ENCODE results near the gene TTLL8.
"Not testable (repeated sequence)": the region's sequence is repeated elsewhere in the genome, so short reads cannot be mapped to it uniquely, and the experiment has no call there.

The TTLL8 gene

GRCh38 chr22:49983148-49984042 lies 74.7 kb downstream of the TTLL8 start:
- peak; percentile 24 for DNase-seq (ENCODE audit: low spot score)

- not testable (repeated sequence) for DNase-seq (ENCODE audit: low spot score)
Observed at GRCh38 chr22:49981799-49982198, 76.3 kb downstream of the TTLL8 start.

DNA sequence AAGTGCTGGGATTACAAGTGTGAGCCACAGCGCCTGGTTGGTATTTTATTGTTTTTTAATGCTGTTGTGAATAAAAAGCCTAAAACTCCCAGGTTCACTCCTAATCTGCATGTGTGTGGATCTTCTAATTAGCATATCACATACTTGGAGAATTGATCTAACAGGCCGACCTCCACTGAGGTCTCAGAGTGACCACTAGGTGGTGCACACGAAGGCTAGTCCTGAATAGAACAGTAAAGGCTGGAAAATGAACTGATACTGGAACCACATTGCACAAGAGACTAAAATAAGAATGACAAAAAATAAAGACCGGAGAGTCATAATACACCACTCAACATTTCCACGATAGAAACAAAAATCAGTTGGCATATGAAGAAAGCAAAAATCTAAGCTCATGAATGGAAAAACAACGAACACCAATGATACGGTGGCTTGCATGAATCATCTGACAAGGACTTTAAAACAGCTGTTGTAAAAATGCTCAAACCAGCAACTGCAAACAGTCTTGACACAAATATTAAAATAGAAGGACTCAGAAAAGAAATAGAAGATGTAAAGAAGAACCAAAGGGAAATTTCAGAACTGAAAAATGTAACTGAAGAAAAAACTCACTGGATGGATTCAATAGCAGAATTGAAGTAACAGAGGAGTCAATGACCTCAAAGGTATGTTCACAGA lies 78.4 kb downstream of the TTLL8 start:
- peak; percentile 23 for DNase-seq (ENCODE audit: low spot score)

- DNase-seq (ENCODE audit: low spot score), result no peak
Observed at GRCh38 chr22:49977578-49977977, 80.5 kb downstream of the TTLL8 start.

DNA sequence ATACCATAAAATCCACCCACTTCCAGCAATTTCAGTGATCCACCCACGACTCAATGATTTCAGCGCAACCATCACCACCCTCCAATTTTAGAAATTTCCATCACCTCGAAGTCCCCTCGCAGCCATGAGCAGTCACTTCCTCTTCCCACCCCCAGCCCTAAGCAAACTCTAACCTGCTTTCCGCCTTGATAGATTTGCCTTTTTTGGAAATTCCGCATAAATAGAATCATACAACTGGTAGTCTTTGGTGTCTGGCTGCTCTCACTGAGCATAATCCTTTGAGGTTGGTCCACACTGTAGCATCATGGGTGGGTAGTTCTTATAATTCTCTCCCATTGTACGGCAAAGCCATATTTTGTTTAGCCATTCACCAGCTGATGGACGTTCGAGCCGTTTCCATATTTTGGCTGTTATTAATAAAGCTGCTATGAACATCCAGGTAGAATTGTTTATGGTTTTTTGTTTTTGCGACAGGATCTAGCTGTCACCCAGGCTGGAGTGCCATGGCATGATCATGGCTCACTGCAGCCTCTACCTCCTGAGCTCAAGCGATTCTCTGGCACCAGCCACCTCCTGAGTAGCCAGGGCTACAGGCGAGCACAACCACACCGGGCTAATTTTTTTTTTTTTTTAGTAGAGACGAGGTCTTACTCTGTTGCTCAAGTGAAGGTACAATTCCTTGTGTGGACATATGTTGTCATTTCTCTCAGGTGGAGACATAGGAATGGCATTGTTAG lies 81.5 kb downstream of the TTLL8 start:
- no peak for DNase-seq (ENCODE audit: low spot score)

DNA sequence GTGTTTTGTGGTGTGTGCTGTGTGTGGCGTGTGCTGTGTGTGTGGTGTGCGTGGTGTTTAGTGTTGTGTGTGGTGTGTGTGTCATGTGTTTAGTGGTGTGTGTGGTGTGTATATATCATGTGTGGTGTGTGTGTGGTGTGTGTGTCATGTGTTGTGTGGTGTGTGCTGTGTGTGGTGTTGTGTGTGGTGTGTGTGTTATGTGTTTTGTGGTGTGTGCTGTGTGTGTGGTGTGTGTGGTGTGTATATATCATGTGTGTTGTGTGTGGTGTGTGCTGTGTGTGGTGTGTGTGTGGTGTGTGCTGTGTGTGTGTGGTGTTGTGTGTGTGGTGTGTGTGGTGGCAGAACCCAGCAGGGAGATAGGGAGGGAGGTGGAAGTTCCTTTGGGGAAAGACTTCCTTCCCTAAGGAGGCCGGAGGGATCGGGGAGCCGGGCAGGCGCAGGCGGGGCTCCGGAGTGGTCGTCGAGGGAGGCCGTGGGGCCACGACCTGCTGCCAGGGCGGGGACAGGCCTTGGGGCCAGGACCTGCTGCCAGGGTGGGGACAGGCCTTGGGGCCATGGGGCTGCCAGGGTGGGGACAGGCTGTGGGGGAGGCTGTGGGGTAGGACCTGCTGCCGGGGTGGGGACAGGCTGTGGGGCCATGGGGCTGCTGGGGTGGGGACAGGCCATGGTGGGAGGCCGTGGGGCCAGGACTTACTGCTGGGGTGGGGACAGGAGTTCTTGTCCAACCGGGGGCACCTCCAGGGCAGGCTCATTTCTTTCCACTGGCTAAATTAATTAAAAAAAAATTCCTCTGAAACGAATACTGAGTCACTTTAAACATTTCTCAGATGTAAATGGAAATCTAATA lies 82.3 kb downstream of the TTLL8 start:
- no peak for DNase-seq (ENCODE audit: low spot score)

- DNase-seq (ENCODE audit: low spot score), result no peak
Observed at GRCh38 chr22:49973018-49973961, 84.8 kb downstream of the TTLL8 start.

DNA sequence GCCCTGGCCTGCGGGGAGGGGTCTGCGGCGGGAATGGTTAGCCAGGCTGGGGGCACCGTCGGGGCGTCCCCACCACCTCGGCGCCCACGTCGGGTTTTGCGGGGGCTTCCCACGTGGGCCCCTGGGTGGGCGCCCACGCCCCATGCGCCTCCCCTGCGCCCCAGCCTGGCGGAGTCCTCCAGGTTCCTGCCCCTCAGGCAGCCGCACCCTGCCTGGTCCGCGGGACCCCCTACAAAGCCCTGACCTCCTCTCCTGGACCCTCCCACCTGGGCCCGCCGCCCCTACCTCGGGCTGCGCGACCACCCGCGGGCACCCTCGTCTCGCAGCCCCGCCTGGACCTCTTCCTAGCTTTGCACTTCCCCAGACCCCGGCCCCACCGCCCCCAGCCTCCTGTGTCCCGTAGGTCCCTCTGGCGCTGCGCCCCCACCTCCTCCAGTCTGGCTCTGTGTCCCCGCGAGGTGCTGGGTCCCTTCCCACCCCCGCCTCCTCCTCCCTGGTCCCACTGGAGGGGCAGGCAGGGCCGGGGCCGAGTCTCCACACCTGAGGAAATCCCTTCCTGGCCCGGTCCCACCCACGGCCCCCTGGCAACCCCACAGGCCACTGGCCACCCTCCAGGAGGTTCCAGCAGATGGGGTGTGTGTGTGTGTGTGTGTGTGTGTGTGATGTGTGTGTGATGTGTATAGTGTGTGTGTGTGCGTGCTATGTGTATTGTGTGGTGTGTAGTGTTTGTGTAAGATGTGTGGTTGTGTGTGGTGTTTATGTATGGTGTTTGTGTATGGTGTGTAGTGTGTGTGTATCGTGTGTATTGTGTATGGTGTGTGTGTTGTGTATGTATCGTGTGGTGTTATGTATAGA lies 85.7 kb downstream of the TTLL8 start:
- no peak for DNase-seq (ENCODE audit: low spot score)

DNA sequence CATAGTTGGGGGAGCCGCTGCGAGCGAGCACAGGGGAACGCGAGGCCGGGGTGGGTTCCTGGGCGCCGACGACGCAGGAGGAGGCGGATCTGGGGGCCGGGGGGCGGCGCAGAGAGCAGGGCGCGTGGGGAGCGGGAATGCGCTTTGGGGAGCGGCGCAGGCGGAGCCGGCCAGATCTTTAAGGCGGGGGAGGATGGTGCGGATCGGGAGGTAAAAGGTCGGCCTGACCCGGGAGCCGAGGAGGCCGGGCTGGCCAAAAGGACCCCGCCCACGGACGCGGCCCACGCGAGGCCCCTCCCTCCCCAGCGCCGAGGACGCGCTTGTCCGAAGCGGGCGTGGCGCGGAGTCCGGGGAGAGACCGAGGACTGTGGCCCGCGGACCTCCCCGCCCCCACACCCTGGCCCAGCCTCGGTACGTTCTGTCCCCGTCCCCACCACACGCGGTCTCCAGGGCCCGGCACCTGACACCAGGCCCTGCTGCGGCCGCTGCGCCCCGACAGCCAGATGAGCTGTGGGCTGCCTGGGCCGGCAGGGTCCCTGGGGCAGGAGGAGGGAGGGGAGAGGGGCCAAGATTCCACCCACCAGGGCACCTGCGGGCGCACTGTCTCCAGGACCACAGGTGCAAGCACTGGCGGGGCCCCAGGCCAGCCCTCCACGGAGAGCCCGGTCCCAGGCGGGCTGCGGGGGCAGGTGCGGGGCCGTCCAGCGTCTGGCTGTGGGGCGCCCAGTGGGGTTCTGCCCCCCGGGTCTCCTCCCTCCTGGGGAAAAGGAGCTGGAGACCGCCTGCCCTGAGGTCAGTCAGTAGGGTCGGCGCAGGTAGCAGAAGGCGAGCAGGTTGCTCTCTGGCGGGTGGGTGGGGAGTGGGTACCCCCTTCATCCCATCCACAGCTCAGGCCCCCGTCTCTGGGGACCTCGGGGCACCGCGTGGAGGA lies 86.6 kb downstream of the TTLL8 start:
- no peak for DNase-seq (ENCODE audit: low spot score)

GRCh38 chr22:49970528-49971231 lies 87.4 kb downstream of the TTLL8 start:
- peak; percentile 95 for DNase-seq (ENCODE audit: low spot score)

- no peak for DNase-seq (ENCODE audit: low spot score)
Observed at GRCh38 chr22:49969751-49970527, 88.2 kb downstream of the TTLL8 start.

- DNase-seq (ENCODE audit: low spot score), result no peak
Observed at GRCh38 chr22:49968831-49969661, 89.1 kb downstream of the TTLL8 start.
